ENCODE data around the gene APOB. TPM values are rescaled to one million over a fixed set of nuclear protein-coding genes. Genes with fewer than 3 reads are reported as not detected.

Gene APOB
- total and polyA plus RNA-seq, 2 of the 8 experiments (the other 6 are each of a cell fraction or from before 2014, with no cell fraction given) = 0.15 to 0.61 TPM

GRCh38 chr2:21039979-21040467 lies 3.9 kb downstream of the APOB start:
- H3K4me1 ChIP-seq (replicated peaks in 1 of 4; ENCODE audit: control insufficient read depth in 3 of 4, insufficient read depth in 4 of 4, low read length in 3 of 4) = peaks cover 0 to 7% (median 1%) of the 10 kb centered on the region in 4 experiments; a peak in 4 of 7 replicates
- no peak overlapping the region for H2BK12ac ChIP-seq (ENCODE audit: low read depth, low read length)
- H3K4me2 ChIP-seq (ENCODE audit: insufficient read depth in 1 of 2, low read depth in 2 of 2, low read length in 2 of 2) = no peak overlapping the region
- no peak overlapping the region for H4K8ac ChIP-seq (ENCODE audit: extremely low read depth, insufficient read depth, low read length)
- H3K79me1 ChIP-seq (ENCODE audit: low read depth, low read length) = no peaks in the 10 kb centered on the region
- H2BK120ac ChIP-seq (replicated peaks; ENCODE audit: low read depth, low read length) = no peak overlapping the region
- 91% methylated on average over 10 of the region's 10 CpGs; no CpG with 5 or more reads in 1 of the 2 experiments for WGBS, 2 experiments (ENCODE audit: extremely low coverage in 1 of 2, insufficient coverage in 1 of 2, insufficient read length in 1 of 2, insufficient replicate concordance in 2 of 2, low coverage in 1 of 2, low lambda C conversion rate in 2 of 2, missing lambda C conversion rate in 1 of 2)
- no peak overlapping the region for H3K27ac ChIP-seq (ENCODE audit: low read depth, low read length)
- no peaks in the 10 kb centered on the region for H4K20me1 ChIP-seq (replicated peaks in 1 of 2; ENCODE audit: control insufficient read depth in 1 of 2, insufficient read depth in 2 of 2, low read length in 2 of 2)
- H4K5ac ChIP-seq (ENCODE audit: insufficient read length, low read depth, low read length) = no peak overlapping the region
- no peaks in the 10 kb centered on the region for H3K79me2 ChIP-seq (ENCODE audit: control insufficient read depth in 1 of 2, insufficient read depth in 2 of 2, low read length in 2 of 2)
- H3K36me3 ChIP-seq (ENCODE audit: control insufficient read depth in 2 of 4, insufficient read depth in 4 of 4, low read length in 3 of 4) = no peaks in the 10 kb centered on the region
- ChIA-PET POLR2A (ENCODE audit: partially characterized antibody) (no interaction called here), CTCF (ENCODE audit: partially characterized antibody) (interaction anchor here (0.6 to 4.6 kb wide), 4 partner anchors 77 to 398 kb away, joined by 3 to 43 read pairs (median 4); no protein-coding TSS in a partner anchor)
- peaks cover 4% of the 10 kb centered on the region; the same call in 1 of the 2 replicates for H3K23me2 ChIP-seq (ENCODE audit: low read depth, low read length)
- DNase-seq (ENCODE audit: low read depth in 1 of 2, low spot score in 2 of 2) (no peak), FAIRE-seq (no peak)
- H2BK5ac ChIP-seq (ENCODE audit: low read depth, low read length) = no peak overlapping the region
- no peak overlapping the region for H3K4me3 ChIP-seq (ENCODE audit: extremely low read depth in 1 of 4, insufficient read depth in 2 of 4, low read depth in 3 of 4, low read length in 4 of 4)
- H3K9me3 ChIP-seq (ENCODE audit: insufficient read depth in 2 of 2, low read depth in 1 of 2, low read length in 1 of 2) = no peaks in the 10 kb centered on the region
- H3K56ac ChIP-seq (replicated peaks; ENCODE audit: insufficient read length, low read depth, low read length) = no peak overlapping the region
- H4K91ac ChIP-seq (replicated peaks; ENCODE audit: insufficient read length, low read length) = no peak overlapping the region
- no peak overlapping the region for H2AK5ac ChIP-seq (ENCODE audit: low read depth, low read length)
- peaks cover 1 to 9% (median 9%) of the 10 kb centered on the region in 4 experiments; a peak in 6 of 7 replicates for H3K27me3 ChIP-seq (replicated peaks in 1 of 4; ENCODE audit: control insufficient read depth in 3 of 4, extremely low read depth in 1 of 4, insufficient read depth in 3 of 4, low read length in 3 of 4)
- no peak overlapping the region for H2BK20ac ChIP-seq (ENCODE audit: low read length)
- no peak overlapping the region for H3K14ac ChIP-seq (ENCODE audit: insufficient read length)
- H3K9ac ChIP-seq (replicated peaks in 1 of 4; ENCODE audit: extremely low read depth in 1 of 4, low read depth in 3 of 4, low read length in 3 of 4) = no peak overlapping the region
- no peak overlapping the region for H3K4ac ChIP-seq (replicated peaks; ENCODE audit: insufficient read length, low read depth, low read length)
- H3K23ac ChIP-seq (ENCODE audit: insufficient read length) = no peak overlapping the region
- no peak overlapping the region for H3K18ac ChIP-seq (ENCODE audit: extremely low read depth, low read length)
- no peak overlapping the region for H2AFZ ChIP-seq (ENCODE audit: low read length)
- H2BK15ac ChIP-seq (ENCODE audit: low read length) = no peak overlapping the region
- no peak for TF ChIP-seq PHF8 (conservative IDR thresholded peaks at IDR 0.05; ENCODE audit: low read depth, low read length)
- no peak for TF ChIP-seq CBX8 (IDR thresholded peaks at IDR 0.05; ENCODE audit: borderline replicate concordance, low read depth, low read length)
- no peak for TF ChIP-seq SP4 (IDR thresholded peaks at IDR 0.05; ENCODE audit: low read length)
- no peak for TF ChIP-seq FOSL1 (IDR thresholded peaks at IDR 0.05; ENCODE audit: insufficient read depth, low read depth, low read length)
- TF ChIP-seq JUN (IDR thresholded peaks at IDR 0.05; ENCODE audit: low read depth, low read length) = no peak
- TF ChIP-seq SP1 (IDR thresholded peaks at IDR 0.05; ENCODE audit: low read depth, low read length) = no peak
- no peak for TF ChIP-seq ATF2 (IDR thresholded peaks at IDR 0.05; ENCODE audit: low read length)
- no peak for TF ChIP-seq JUND (IDR thresholded peaks at IDR 0.05; ENCODE audit: low read length)
- TF ChIP-seq KDM1A (IDR thresholded peaks at IDR 0.05; ENCODE audit: borderline replicate concordance, low read length) = no peak
- no peak for TF ChIP-seq CHD2 (IDR thresholded peaks at IDR 0.05; ENCODE audit: low read length)
- no peak for TF ChIP-seq POLR2A (IDR thresholded peaks at IDR 0.05; ENCODE audit: control extremely low read depth in 1 of 2, low read depth in 2 of 2, low read length in 2 of 2)
- TF ChIP-seq CBX5 (IDR thresholded peaks at IDR 0.05; ENCODE audit: low read depth, low read length) = no peak
- no peak for TF ChIP-seq TCF12 (IDR thresholded peaks at IDR 0.05; ENCODE audit: low read depth, low read length)
- no peak for TF ChIP-seq KDM5A (IDR thresholded peaks at IDR 0.05; ENCODE audit: low read length)

Measured in H1 (cell line).